CD14-positive monocyte (primary cell): ENCODE data around the gene SLC6A11. TPM values are rescaled to one million over a fixed set of nuclear protein-coding genes. Genes with fewer than 3 reads are reported as not detected.

Source experiments
- DNase-seq, 3 donors: peaks; one replicate each; pipeline ENCODE4 v3.0.0-alpha.2; 2011 to 2022
- H2AFZ ChIP-seq: 2 replicates; pipeline ENCODE4 v1.6.0; 2012; ENCODE audit warnings: mild to moderate bottlenecking, low read depth, low read length, inconsistent platforms; ENCODE audit not compliant: insufficient read depth, poor library complexity, severe bottlenecking
- H3K27ac ChIP-seq, 2 donors: 1 replicate in 1 of 2; 2 replicates in 1 of 2; pipeline ENCODE4 v1.5.1; 2012 to 2013; ENCODE audit warnings: low read length in 2 of 2, control low read depth in 1 of 2, inconsistent platforms in 1 of 2, low read depth in 1 of 2, mild to moderate bottlenecking in 1 of 2
- H3K27me3 ChIP-seq, 2 donors: one replicate each; pipeline versions ENCODE4 v1.6.0 to v1.6.1; 2011 to 2013; ENCODE audit warnings: low read length in 2 of 2; ENCODE audit not compliant: control insufficient read depth in 2 of 2, insufficient read depth in 2 of 2
- H3K36me3 ChIP-seq, 2 donors: replicated peaks in 1 of 2; 1 replicate in 1 of 2; 2 replicates in 1 of 2; pipeline versions ENCODE4 v1.5.1 to v1.6.1; 2012 to 2013; ENCODE audit warnings: low read length in 2 of 2, control low read depth in 1 of 2, inconsistent platforms in 1 of 2, mild to moderate bottlenecking in 1 of 2; ENCODE audit not compliant: insufficient read depth in 2 of 2, control insufficient read depth in 1 of 2
- H3K4me1 ChIP-seq, 2 donors: 1 replicate in 1 of 2; 2 replicates in 1 of 2; pipeline versions ENCODE4 v1.5.1 to v1.6.1; 2012 to 2013; ENCODE audit warnings: low read length in 2 of 2, control low read depth in 1 of 2, inconsistent platforms in 1 of 2, mild to moderate bottlenecking in 1 of 2, moderate library complexity in 1 of 2; ENCODE audit not compliant: insufficient read depth in 2 of 2, control insufficient read depth in 1 of 2
- H3K4me2 ChIP-seq: replicated peaks from 2 replicates; pipeline ENCODE3; 2012; ENCODE audit warnings: low read length, moderate library complexity, mild to moderate bottlenecking; ENCODE audit not compliant: poor library complexity, severe bottlenecking; ENCODE audit errors: extremely low read depth
- H3K4me3 ChIP-seq, 3 experiments: fragments of 200-600 bp in 1 of 3; sonication (generic) in 1 of 3; replicated peaks in 1 of 3; 1 replicate in 2 of 3; 2 replicates in 1 of 3; pipeline ENCODE4 v1.5.1; 2011 to 2013; ENCODE audit warnings: low read length in 3 of 3, mild to moderate bottlenecking in 3 of 3, control low read depth in 2 of 3, low read depth in 2 of 3, inconsistent platforms in 1 of 3, moderate library complexity in 1 of 3
- H3K79me2 ChIP-seq: 2 replicates; pipeline ENCODE4 v1.6.0; 2012; ENCODE audit warnings: mild to moderate bottlenecking, control low read depth, inconsistent platforms, low read length, moderate library complexity; ENCODE audit not compliant: insufficient read depth
- H3K9ac ChIP-seq: 2 replicates; pipeline ENCODE4 v1.6.0; 2017; ENCODE audit warnings: low read length, mild to moderate bottlenecking; ENCODE audit not compliant: insufficient read depth, poor library complexity, severe bottlenecking
- H3K9me3 ChIP-seq, 2 donors: replicated peaks in 1 of 2; 1 replicate in 1 of 2; 2 replicates in 1 of 2; pipeline versions ENCODE4 v1.5.1 to v1.6.1; 2012 to 2013; ENCODE audit warnings: low read length in 2 of 2, control low read depth in 1 of 2; ENCODE audit not compliant: control insufficient read depth in 1 of 2, insufficient read depth in 1 of 2
- H4K20me1 ChIP-seq: 2 replicates; pipeline ENCODE4 v1.6.0; 2012; ENCODE audit warnings: mild to moderate bottlenecking, low read length, control low read depth, moderate library complexity; ENCODE audit not compliant: insufficient read depth
- H3K27ac Mint-ChIP-seq, 7 donors: one replicate each; pipeline ENCODE4 v1.8.0; 2020; ENCODE audit warnings: mild to moderate bottlenecking in 7 of 7, mixed read lengths in 7 of 7, moderate library complexity in 6 of 7, inconsistent platforms in 2 of 7
- H3K27me3 Mint-ChIP-seq, 3 donors: one replicate each; pipeline ENCODE4 v1.8.0; 2021 to 2022; ENCODE audit warnings: low read depth in 3 of 3, mild to moderate bottlenecking in 3 of 3, mixed read lengths in 3 of 3, moderate library complexity in 3 of 3, inconsistent platforms in 1 of 3
- H3K36me3 Mint-ChIP-seq, 2 donors: one replicate each; pipeline ENCODE4 v1.8.0; 2020; ENCODE audit warnings: mixed read lengths in 2 of 2, inconsistent platforms in 1 of 2, mild to moderate bottlenecking in 1 of 2
- H3K4me1 Mint-ChIP-seq: one replicate; pipeline ENCODE4 v1.8.0; 2020; ENCODE audit warnings: mild to moderate bottlenecking, mixed read lengths
- H3K4me3 Mint-ChIP-seq, 2 donors: one replicate each; pipeline ENCODE4 v1.8.0; 2020; ENCODE audit warnings: mild to moderate bottlenecking in 2 of 2, mixed read lengths in 2 of 2, moderate library complexity in 1 of 2
- H3K9me3 Mint-ChIP-seq, 7 donors: one replicate each; pipeline ENCODE4 v1.8.0; 2020 to 2022; ENCODE audit warnings: mixed read lengths in 7 of 7, mild to moderate bottlenecking in 6 of 7, moderate library complexity in 6 of 7, inconsistent platforms in 2 of 7
- CTCF ChIP-seq: fragments of 200-600 bp; IDR thresholded peaks from one replicate; pipeline ENCODE4 v1.8.0; 2022; ENCODE audit warnings: antibody characterized with exemption, mild to moderate bottlenecking
- WGBS: methylation state at CpG from one replicate; pipeline ENCODE4 v1.1.5; 2013; ENCODE audit warnings: missing lambda C conversion rate; ENCODE audit not compliant: insufficient coverage; 5-methylcytosine and 5-hydroxymethylcytosine counted together
- intact Hi-C, 2 donors: fragments of 100-400 bp; cut with micrococcal nuclease; formaldehyde crosslinking; loops; one replicate each; pipeline versions ENCODE4 v1.15.0 to v1.15.1; 2023
- polyA plus RNA-seq, 3 donors: library from polyadenylated mRNA; depleted of rRNA in 1 of 3; unstranded in 2 of 3; stranded (reverse) in 1 of 3; fragments of 300-500 nt in 2 of 3; fragments of >200 nt in 1 of 3; fragmentation: Illumina TruSeq in 2 of 3; gene quantifications; 1 replicate in 2 of 3; 2 replicates in 1 of 3; pipeline ENCODE4 v1.2.3, GENCODE V29; 2012 to 2021

Gene SLC6A11
- polyA plus RNA-seq, 3 donors = not detected

GRCh38 chr3:10869460-10869859 is 53.4 kb downstream of the SLC6A11 start:
- Mint-ChIP-seq H3K4me3 (no peak overlapping the region), H3K27me3 (peaks cover 2 to 4% (median 2%) of the 10 kb centered on the region in 3 donors), H3K36me3 (no peaks in the 10 kb centered on the region), H3K4me1 (no peaks in the 10 kb centered on the region), H3K27ac (no peak overlapping the region), H3K9me3 (peaks cover 0 to 2% (median 0%) of the 10 kb centered on the region in 7 donors)
- no peak overlapping the region for H3K27ac ChIP-seq
- no peaks in the 10 kb centered on the region for H3K79me2 ChIP-seq
- intact Hi-C loops = no loop called here
- no peaks in the 10 kb centered on the region for H3K27me3 ChIP-seq
- WGBS = no CpG with 5 or more reads among the region's 7 CpGs
- H3K4me3 ChIP-seq = no peak overlapping the region
- no peaks in the 10 kb centered on the region for H3K36me3 ChIP-seq
- no peak for TF ChIP-seq CTCF
- H4K20me1 ChIP-seq = no peaks in the 10 kb centered on the region
- no peaks in the 10 kb centered on the region for H3K9me3 ChIP-seq
- H3K4me1 ChIP-seq = no peaks in the 10 kb centered on the region
- DNase-seq = no peak
- no peak overlapping the region for H3K4me2 ChIP-seq
- no peak overlapping the region for H2AFZ ChIP-seq
- H3K9ac ChIP-seq = no peak overlapping the region

GRCh38 chr3:10870296-10870695 is 54.3 kb downstream of the SLC6A11 start:
- H4K20me1 ChIP-seq = no peaks in the 10 kb centered on the region
- peaks cover 0 to 2% (median 0%) of the 10 kb centered on the region in 7 donors for H3K9me3 Mint-ChIP-seq
- no peak overlapping the region for H3K27ac Mint-ChIP-seq
- H3K36me3 ChIP-seq = no peaks in the 10 kb centered on the region
- WGBS = 100% methylated on average over 1 of the region's 1 CpG
- H2AFZ ChIP-seq = no peak overlapping the region
- H3K27ac ChIP-seq = no peak overlapping the region
- no peaks in the 10 kb centered on the region for H3K9me3 ChIP-seq
- no peaks in the 10 kb centered on the region for H3K79me2 ChIP-seq
- no peak overlapping the region for H3K4me3 Mint-ChIP-seq
- no peaks in the 10 kb centered on the region for H3K4me1 Mint-ChIP-seq
- H3K4me2 ChIP-seq = no peak overlapping the region
- peaks cover 0 to 4% (median 2%) of the 10 kb centered on the region in 3 donors for H3K27me3 Mint-ChIP-seq
- H3K9ac ChIP-seq = no peak overlapping the region
- no peaks in the 10 kb centered on the region for H3K4me1 ChIP-seq
- no peak for TF ChIP-seq CTCF
- H3K4me3 ChIP-seq = no peak overlapping the region
- intact Hi-C loops = no loop called here
- H3K36me3 Mint-ChIP-seq = no peaks in the 10 kb centered on the region
- DNase-seq = no peak
- no peaks in the 10 kb centered on the region for H3K27me3 ChIP-seq
